Kidney (tissue), 14 donors: Measurements from ENCODE around the gene TMEFF1. TPM values are rescaled to one million over a fixed set of nuclear protein-coding genes. Genes with fewer than 3 reads are reported as not detected.

ENCODE experiments used
- DNase-seq, 5 donors: peaks; one replicate each; pipeline ENCODE4 v3.0.0-alpha.2; 2013 to 2020
- FAIRE-seq: peaks from 2 replicates; lab custom pipeline; 2012; peaks lifted over from hg19 to GRCh38; lab: Jason Lieb, UNC
- H3K27ac ChIP-seq, 2 donors: one replicate each; pipeline ENCODE4 v1.7.0; 2013; ENCODE audit warnings: low read depth in 2 of 2, low read length in 2 of 2, inconsistent platforms in 1 of 2
- H3K27me3 ChIP-seq: one replicate; pipeline ENCODE4 v1.7.1; 2013; ENCODE audit warnings: low read length, inconsistent platforms; ENCODE audit not compliant: control insufficient read depth, insufficient read depth
- H3K36me3 ChIP-seq, 3 donors: one replicate each; pipeline versions ENCODE4 v1.7.0 to v1.7.1; 2013; ENCODE audit warnings: low read length in 3 of 3, control low read depth in 1 of 3, inconsistent platforms in 1 of 3; ENCODE audit not compliant: insufficient read depth in 3 of 3, control insufficient read depth in 2 of 3
- H3K4me1 ChIP-seq, 3 donors: one replicate each; pipeline versions ENCODE4 v1.7.0 to v1.7.1; 2013; ENCODE audit warnings: low read length in 3 of 3, inconsistent platforms in 1 of 3, low read depth in 1 of 3; ENCODE audit not compliant: control insufficient read depth in 2 of 3, insufficient read depth in 2 of 3
- H3K4me3 ChIP-seq, 3 donors: one replicate each; pipeline versions ENCODE4 v1.7.0 to v1.8.1; 2013; ENCODE audit warnings: low read length in 3 of 3, control low read depth in 1 of 3, inconsistent platforms in 1 of 3
- H3K9ac ChIP-seq, 3 donors: one replicate each; pipeline versions ENCODE4 v1.7.0 to v1.7.1; 2013; ENCODE audit warnings: low read length in 3 of 3, control low read depth in 1 of 3, inconsistent platforms in 1 of 3
- H3K9me3 ChIP-seq, 3 donors: one replicate each; pipeline versions ENCODE4 v1.7.0 to v1.7.1; 2013; ENCODE audit warnings: low read length in 3 of 3, control low read depth in 1 of 3, inconsistent platforms in 1 of 3; ENCODE audit not compliant: control insufficient read depth in 2 of 3, insufficient read depth in 1 of 3
- CTCF ChIP-seq: IDR thresholded peaks from 3 replicates; pipeline ENCODE4 v1.5.1; 2012; ENCODE audit warnings: mild to moderate bottlenecking, moderate library complexity, borderline replicate concordance; ENCODE audit not compliant: insufficient read depth; ENCODE audit errors: extremely low read depth
- intact Hi-C: fragments of 100-400 bp; cut with DNase I; formaldehyde crosslinking; loops from one replicate; pipeline ENCODE4 v1.11.1; 2022
- polyA plus RNA-seq: library from polyadenylated mRNA; stranded (reverse); fragments of 350-450 nt; fragmentation: Illumina TruSeq; extraction: RNeasy Lipid Tissue Mini Kit (QIAGEN cat#74804); gene quantifications from one replicate; pipeline ENCODE4 v1.2.3, GENCODE V29; 2014; ENCODE audit warnings: low read depth, low replicate concordance; ENCODE audit not compliant: insufficient read depth
- total RNA-seq: library from RNA; stranded (reverse); fragmentation: NEBNext Ultra II Directional; extraction: Animal tissue kit (Norgen Biotek cat#: 25700); gene quantifications from one replicate; pipeline ENCODE4 v1.2.1, GENCODE V29; 2021
- donor health status: control.
- donor health status: control.
- donor health status: control.
- donor health status: control.
- donor health status: control.
- donor health status: DM: yes; HTN: yes; CAD: no.
- donor health status: Normal renal cell carcinoma (clear cell type).

TMEFF1 gene
- total and polyA plus RNA-seq, 2 donors from 2014 or later: 0.66 TPM; not detected in 1

- no peak for DNase-seq
- H3K9ac ChIP-seq: no peak overlapping the region
- no peaks in the 10 kb centered on the region for H3K36me3 ChIP-seq
- no peaks in the 10 kb centered on the region for H3K9me3 ChIP-seq
- no peaks in the 10 kb centered on the region for H3K4me1 ChIP-seq
- no peak for FAIRE-seq
- intact Hi-C loops: no loop called here
- H3K4me3 ChIP-seq: no peak overlapping the region
- H3K27me3 ChIP-seq: no peaks in the 10 kb centered on the region
- no peak for TF ChIP-seq CTCF
- H3K27ac ChIP-seq: no peak overlapping the region
Measured at GRCh38 chr9:100485196-100485595, 12.2 kb downstream of the TMEFF1 start.

GRCh38 chr9:100486479-100487176, 13.7 kb downstream of the TMEFF1 start:
- intact Hi-C loops: no loop called here
- no peaks in the 10 kb centered on the region for H3K9me3 ChIP-seq
- TF ChIP-seq CTCF: no peak

GRCh38 chr9:100488177-100488576, 15.2 kb downstream of the TMEFF1 start:
- Histone ChIP-seq H3K36me3 (no peaks in the 10 kb centered on the region), H3K4me1 (no peaks in the 10 kb centered on the region), H3K9me3 (no peaks in the 10 kb centered on the region), H3K9ac (no peak overlapping the region), H3K27ac (no peak overlapping the region), H3K4me3 (no peak overlapping the region), H3K27me3 (no peaks in the 10 kb centered on the region)
- DNase-seq (no peak), FAIRE-seq (no peak)
- intact Hi-C loops: no loop called here
- TF ChIP-seq CTCF: no peak

More at GRCh38 chr9:100486479-100487176, 13.7 kb downstream of the TMEFF1 start:
- no peaks in the 10 kb centered on the region for H3K4me1 ChIP-seq
- DNase-seq (no peak), FAIRE-seq (no peak)
- H3K4me3 ChIP-seq: no peak overlapping the region
- no peaks in the 10 kb centered on the region for H3K36me3 ChIP-seq
- no peak overlapping the region for H3K27ac ChIP-seq
- no peak overlapping the region for H3K9ac ChIP-seq
- no peaks in the 10 kb centered on the region for H3K27me3 ChIP-seq

GRCh38 chr9:100489836-100490235, 16.9 kb downstream of the TMEFF1 start:
- Histone ChIP-seq H3K9ac (no peak overlapping the region), H3K36me3 (no peaks in the 10 kb centered on the region), H3K27ac (no peak overlapping the region), H3K27me3 (no peaks in the 10 kb centered on the region), H3K9me3 (no peaks in the 10 kb centered on the region), H3K4me1 (no peaks in the 10 kb centered on the region), H3K4me3 (no peak overlapping the region)
- DNase-seq (no peak), FAIRE-seq (no peak)
- TF ChIP-seq CTCF: no peak
- intact Hi-C loops: no loop called here
